Liver (tissue), 9 donors: ENCODE measurements around the gene RASGRF2. TPM values are rescaled to one million over a fixed set of nuclear protein-coding genes. Genes with fewer than 3 reads are reported as not detected.

Experiments used
- DNase-seq: peaks from one replicate; pipeline ENCODE4 v3.0.0-alpha.2; 2017; ENCODE audit warnings: low spot score
- H3K27ac ChIP-seq, 2 donors: one replicate each; pipeline ENCODE4 v1.7.0; 2013; ENCODE audit warnings: inconsistent platforms in 2 of 2, low read length in 2 of 2, control low read depth in 1 of 2, low read depth in 1 of 2, mild to moderate bottlenecking in 1 of 2
- H3K27me3 ChIP-seq, 4 donors: one replicate each; pipeline versions ENCODE4 v1.6.1 to v1.7.0; 2013; ENCODE audit warnings: low read length in 3 of 4, inconsistent platforms in 1 of 4, mild to moderate bottlenecking in 1 of 4, moderate library complexity in 1 of 4; ENCODE audit not compliant: control insufficient read depth in 4 of 4, insufficient read depth in 4 of 4
- H3K36me3 ChIP-seq, 4 donors: one replicate each; pipeline versions ENCODE4 v1.6.1 to v1.7.0; 2013; ENCODE audit warnings: low read length in 3 of 4, mild to moderate bottlenecking in 3 of 4, low read depth in 1 of 4, moderate library complexity in 1 of 4; ENCODE audit not compliant: control insufficient read depth in 4 of 4, insufficient read depth in 3 of 4
- H3K4me1 ChIP-seq, 4 donors: one replicate each; pipeline versions ENCODE4 v1.6.1 to v1.7.0; 2013; ENCODE audit warnings: low read length in 3 of 4, mild to moderate bottlenecking in 3 of 4, moderate library complexity in 1 of 4; ENCODE audit not compliant: control insufficient read depth in 4 of 4, insufficient read depth in 4 of 4
- H3K4me3 ChIP-seq, 3 donors: one replicate each; pipeline versions ENCODE4 v1.6.1 to v1.7.0; 2013; ENCODE audit warnings: low read length in 3 of 3, control low read depth in 1 of 3, low read depth in 1 of 3, mild to moderate bottlenecking in 1 of 3
- H3K9ac ChIP-seq, 2 donors: one replicate each; pipeline ENCODE4 v1.7.0; 2013; ENCODE audit warnings: low read length in 2 of 2, mild to moderate bottlenecking in 2 of 2, moderate library complexity in 2 of 2, control low read depth in 1 of 2, low read depth in 1 of 2
- H3K9me3 ChIP-seq, 4 donors: one replicate each; pipeline versions ENCODE4 v1.6.1 to v1.7.0; 2013; ENCODE audit warnings: low read length in 3 of 4; ENCODE audit not compliant: control insufficient read depth in 4 of 4
- EGR1 ChIP-seq, 2 donors: IDR thresholded peaks; 2 replicates each; pipeline ENCODE4 v1.6.1; 2016 to 2018; ENCODE audit warnings: antibody characterized with exemption in 2 of 2, low read depth in 2 of 2
- FOXA1 ChIP-seq: IDR thresholded peaks from 2 replicates; pipeline ENCODE4 v1.6.1; 2016; ENCODE audit warnings: antibody characterized with exemption
- FOXA2 ChIP-seq: IDR thresholded peaks from 2 replicates; pipeline ENCODE4 v1.6.1; 2016; ENCODE audit warnings: antibody characterized with exemption
- GABPA ChIP-seq, 2 donors: IDR thresholded peaks in 1 of 2; conservative IDR thresholded peaks in 1 of 2; 2 replicates each; pipeline ENCODE4 v1.6.1; 2016; ENCODE audit warnings: antibody characterized with exemption in 2 of 2, mild to moderate bottlenecking in 1 of 2, moderate library complexity in 1 of 2
- HNF4A ChIP-seq, 2 donors: conservative IDR thresholded peaks; 2 replicates each; pipeline ENCODE4 v1.6.1; 2016; ENCODE audit warnings: antibody characterized with exemption in 2 of 2, mild to moderate bottlenecking in 2 of 2
- HNF4G ChIP-seq: IDR thresholded peaks from 2 replicates; pipeline ENCODE4 v1.6.1; 2016; ENCODE audit warnings: antibody characterized with exemption
- JUND ChIP-seq, 2 donors: IDR thresholded peaks; 2 replicates each; pipeline ENCODE4 v1.6.1; 2016; ENCODE audit warnings: antibody characterized with exemption in 2 of 2
- NR2F2 ChIP-seq: IDR thresholded peaks from 2 replicates; pipeline ENCODE4 v1.6.1; 2016; ENCODE audit warnings: antibody characterized with exemption
- RAD21 ChIP-seq, 2 donors: IDR thresholded peaks; 2 replicates each; pipeline ENCODE4 v1.6.1; 2016; ENCODE audit warnings: antibody characterized with exemption in 2 of 2, mild to moderate bottlenecking in 2 of 2
- RXRA ChIP-seq, 2 donors: IDR thresholded peaks; 2 replicates each; pipeline ENCODE4 v1.6.1; 2017 to 2018; ENCODE audit warnings: antibody characterized with exemption in 2 of 2, mild to moderate bottlenecking in 1 of 2
- SP1 ChIP-seq: IDR thresholded peaks from 2 replicates; pipeline ENCODE4 v1.6.1; 2018; ENCODE audit warnings: antibody characterized with exemption, mild to moderate bottlenecking
- TAF1 ChIP-seq: conservative IDR thresholded peaks from 2 replicates; pipeline ENCODE4 v1.6.1; 2016; ENCODE audit warnings: antibody characterized with exemption, mild to moderate bottlenecking
- YY1 ChIP-seq: IDR thresholded peaks from 2 replicates; pipeline ENCODE4 v1.6.1; 2016; ENCODE audit warnings: antibody characterized with exemption, mild to moderate bottlenecking
- WGBS: extraction: QIAGEN DNeasy Blood & Tissue Kit; methylation state at CpG from one replicate; pipeline ENCODE4 v1.1.7; 2013; 5-methylcytosine and 5-hydroxymethylcytosine counted together
- polyA plus RNA-seq, 2 donors: library from polyadenylated mRNA; stranded (reverse) in 1 of 2; unstranded in 1 of 2; fragments of 200-250 nt in 1 of 2; fragments of >200 nt in 1 of 2; fragmentation: Nextera tagmentation in 1 of 2; extraction: Ambion mirVana in 1 of 2; gene quantifications; one replicate each; pipeline versions ENCODE4 v1.2.1 to v1.2.3, GENCODE V29; 2013 to 2015
- total RNA-seq, 2 donors: library from RNA; depleted of rRNA; stranded (reverse); fragments of >200 nt; gene quantifications; one replicate each; pipeline ENCODE4 v1.2.3, GENCODE V29; 2014
- TF ChIP-seq, protein P1 (sequence below): fragments of 150-350 bp; IDR thresholded peaks from 2 replicates; pipeline ENCODE4 v1.5.1; 2017; ENCODE audit warnings: improper control_type of control experiment, low read depth, low read length; ENCODE audit not compliant: missing input control
- TF ChIP-seq, protein P2 (sequence below): IDR thresholded peaks from 2 replicates; pipeline ENCODE4 v1.6.1; 2016; ENCODE audit warnings: antibody characterized with exemption
- TF ChIP-seq, protein P3 (sequence below): IDR thresholded peaks from 2 replicates; pipeline ENCODE4 v1.6.1; 2016; ENCODE audit warnings: antibody characterized with exemption
- TF ChIP-seq, protein P4 (sequence below): IDR thresholded peaks from 2 replicates; pipeline ENCODE4 v1.6.1; 2016; ENCODE audit warnings: antibody characterized with exemption
- donor health status: healthy.
- donor health status: healthy.
- donor health status: healthy.
- donor health status: healthy.
- donor health status: healthy.

RASGRF2 gene
- total and polyA plus RNA-seq, 4 donors: 0.12 to 3.3 (median 0.23) TPM

DNA sequence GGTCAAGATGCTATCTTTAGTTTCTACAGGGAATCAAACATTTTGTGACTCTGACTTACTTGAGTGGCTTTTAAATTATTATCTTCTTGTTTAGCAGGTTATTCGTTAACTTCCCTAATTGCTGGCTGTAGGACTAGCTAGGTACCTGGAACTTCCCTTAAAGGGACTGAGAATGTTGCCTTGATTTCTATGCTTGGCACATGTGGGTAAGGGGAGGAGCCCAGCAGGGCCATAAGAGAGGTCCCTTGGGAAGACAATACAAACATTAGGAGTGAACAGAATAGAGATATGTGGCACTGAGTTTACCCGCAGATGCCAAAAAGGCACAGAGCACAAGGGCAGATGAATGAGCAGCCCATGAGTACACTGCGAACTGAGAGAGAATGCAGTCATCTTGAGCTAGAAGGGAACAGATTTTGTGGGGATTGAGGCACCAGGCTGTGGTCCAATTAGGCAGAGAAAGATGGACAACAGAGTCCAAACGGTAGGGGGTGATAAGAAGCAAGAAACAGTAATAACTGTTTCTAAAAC is 282.8 kb downstream of the RASGRF2 start:
- no peak overlapping the region for H3K9ac ChIP-seq
- H3K27me3 ChIP-seq: no peaks in the 10 kb centered on the region
- H3K36me3 ChIP-seq: no peaks in the 10 kb centered on the region
- TF ChIP-seq GABPA (IDR thresholded peaks at IDR 0.05 in 1 of 2, conservative IDR thresholded peaks at IDR 0.05 in 1 of 2): no peak
- TF ChIP-seq, protein P1, sequence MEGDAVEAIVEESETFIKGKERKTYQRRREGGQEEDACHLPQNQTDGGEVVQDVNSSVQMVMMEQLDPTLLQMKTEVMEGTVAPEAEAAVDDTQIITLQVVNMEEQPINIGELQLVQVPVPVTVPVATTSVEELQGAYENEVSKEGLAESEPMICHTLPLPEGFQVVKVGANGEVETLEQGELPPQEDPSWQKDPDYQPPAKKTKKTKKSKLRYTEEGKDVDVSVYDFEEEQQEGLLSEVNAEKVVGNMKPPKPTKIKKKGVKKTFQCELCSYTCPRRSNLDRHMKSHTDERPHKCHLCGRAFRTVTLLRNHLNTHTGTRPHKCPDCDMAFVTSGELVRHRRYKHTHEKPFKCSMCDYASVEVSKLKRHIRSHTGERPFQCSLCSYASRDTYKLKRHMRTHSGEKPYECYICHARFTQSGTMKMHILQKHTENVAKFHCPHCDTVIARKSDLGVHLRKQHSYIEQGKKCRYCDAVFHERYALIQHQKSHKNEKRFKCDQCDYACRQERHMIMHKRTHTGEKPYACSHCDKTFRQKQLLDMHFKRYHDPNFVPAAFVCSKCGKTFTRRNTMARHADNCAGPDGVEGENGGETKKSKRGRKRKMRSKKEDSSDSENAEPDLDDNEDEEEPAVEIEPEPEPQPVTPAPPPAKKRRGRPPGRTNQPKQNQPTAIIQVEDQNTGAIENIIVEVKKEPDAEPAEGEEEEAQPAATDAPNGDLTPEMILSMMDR: no peak
- TF ChIP-seq, protein P2, sequence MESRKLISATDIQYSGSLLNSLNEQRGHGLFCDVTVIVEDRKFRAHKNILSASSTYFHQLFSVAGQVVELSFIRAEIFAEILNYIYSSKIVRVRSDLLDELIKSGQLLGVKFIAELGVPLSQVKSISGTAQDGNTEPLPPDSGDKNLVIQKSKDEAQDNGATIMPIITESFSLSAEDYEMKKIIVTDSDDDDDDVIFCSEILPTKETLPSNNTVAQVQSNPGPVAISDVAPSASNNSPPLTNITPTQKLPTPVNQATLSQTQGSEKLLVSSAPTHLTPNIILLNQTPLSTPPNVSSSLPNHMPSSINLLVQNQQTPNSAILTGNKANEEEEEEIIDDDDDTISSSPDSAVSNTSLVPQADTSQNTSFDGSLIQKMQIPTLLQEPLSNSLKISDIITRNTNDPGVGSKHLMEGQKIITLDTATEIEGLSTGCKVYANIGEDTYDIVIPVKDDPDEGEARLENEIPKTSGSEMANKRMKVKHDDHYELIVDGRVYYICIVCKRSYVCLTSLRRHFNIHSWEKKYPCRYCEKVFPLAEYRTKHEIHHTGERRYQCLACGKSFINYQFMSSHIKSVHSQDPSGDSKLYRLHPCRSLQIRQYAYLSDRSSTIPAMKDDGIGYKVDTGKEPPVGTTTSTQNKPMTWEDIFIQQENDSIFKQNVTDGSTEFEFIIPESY: no peak
- TF ChIP-seq EGR1 (IDR thresholded peaks at IDR 0.05; ENCODE audit: low read depth in 2 of 2): no peak
- TF ChIP-seq, protein P3, sequence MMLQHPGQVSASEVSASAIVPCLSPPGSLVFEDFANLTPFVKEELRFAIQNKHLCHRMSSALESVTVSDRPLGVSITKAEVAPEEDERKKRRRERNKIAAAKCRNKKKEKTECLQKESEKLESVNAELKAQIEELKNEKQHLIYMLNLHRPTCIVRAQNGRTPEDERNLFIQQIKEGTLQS: no peak
- H3K27ac ChIP-seq: no peak overlapping the region
- DNase-seq: no peak
- 85% methylated on average over 4 of the region's 4 CpGs for WGBS
- H3K4me1 ChIP-seq: no peaks in the 10 kb centered on the region
- no peaks in the 10 kb centered on the region for H3K9me3 ChIP-seq
- H3K4me3 ChIP-seq: no peak overlapping the region

DNA sequence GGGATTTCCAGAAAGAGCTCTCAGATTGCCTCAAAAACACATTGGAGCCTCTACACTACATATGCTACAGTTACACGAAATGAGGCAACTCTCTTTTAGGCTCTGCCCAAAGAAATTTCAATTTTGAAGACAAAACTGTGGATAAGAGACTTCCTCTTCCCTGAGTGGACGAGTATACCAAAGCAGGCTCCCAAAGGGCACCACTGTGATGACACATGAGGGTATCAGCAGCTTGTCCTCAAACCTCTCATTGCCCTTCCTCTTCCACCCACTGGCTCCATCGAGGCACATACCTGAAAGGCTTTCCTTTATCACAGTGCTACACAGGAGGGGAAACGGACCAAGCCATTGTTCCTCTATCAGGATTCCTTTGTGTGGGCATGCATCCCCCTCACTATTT is 284.3 kb downstream of the RASGRF2 start:
- Histone ChIP-seq H3K9me3 (no peaks in the 10 kb centered on the region), H3K27me3 (no peaks in the 10 kb centered on the region), H3K27ac (no peak overlapping the region), H3K9ac (no peak overlapping the region), H3K4me1 (no peaks in the 10 kb centered on the region), H3K4me3 (no peak overlapping the region), H3K36me3 (no peaks in the 10 kb centered on the region)
- TF ChIP-seq EGR1 (IDR thresholded peaks at IDR 0.05; ENCODE audit: low read depth in 2 of 2) (no peak), TAF1 (no peak), FOXA1 (no peak), HNF4G (no peak), JUND (IDR thresholded peaks at IDR 0.05) (no peak), RXRA (IDR thresholded peaks at IDR 0.05) (no peak), NR2F2 (no peak), YY1 (no peak), FOXA2 (no peak), SP1 (no peak), RAD21 (IDR thresholded peaks at IDR 0.05) (no peak), HNF4A (conservative IDR thresholded peaks at IDR 0.05) (no peak), GABPA (IDR thresholded peaks at IDR 0.05 in 1 of 2, conservative IDR thresholded peaks at IDR 0.05 in 1 of 2) (no peak)
- TF ChIP-seq, protein P1: no peak
- TF ChIP-seq, protein P2: no peak
- TF ChIP-seq, protein P3: no peak
- TF ChIP-seq, protein P4, sequence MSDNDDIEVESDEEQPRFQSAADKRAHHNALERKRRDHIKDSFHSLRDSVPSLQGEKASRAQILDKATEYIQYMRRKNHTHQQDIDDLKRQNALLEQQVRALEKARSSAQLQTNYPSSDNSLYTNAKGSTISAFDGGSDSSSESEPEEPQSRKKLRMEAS: no peak
- DNase-seq: no peak
- 87% methylated on average over 4 of the region's 4 CpGs for WGBS
